NCI-H1436 (cell line): ENCODE measurements around the gene PCSK7.
"Not testable (repeated sequence)": the region's sequence is repeated elsewhere in the genome, so short reads cannot be mapped to it uniquely, and the experiment has no call there.

Source experiments
- DNase-seq: peaks from one replicate; lab custom pipeline; 2025; lab: John Stamatoyannopoulos, UW

Gene PCSK7

GRCh38 chr11:117231842-117232091, at the start of gene PCSK7:
Gene PCSK7 (minus strand): TSS chr11:117232073. CDS start chr11:117229844, 2,229 bp downstream.
- no peak for DNase-seq

GRCh38 chr11:117281159-117281558, 49.3 kb upstream of the PCSK7 start:
- no peak for DNase-seq

GRCh38 chr11:117279711-117280376, 48.0 kb upstream of the PCSK7 start:
- DNase-seq = no peak

- no peak for DNase-seq
Observed at GRCh38 chr11:117278347-117278746, 46.5 kb upstream of the PCSK7 start.

GRCh38 chr11:117273550-117274289, 41.8 kb upstream of the PCSK7 start:
- DNase-seq = no peak

GRCh38 chr11:117272175-117272574, 40.3 kb upstream of the PCSK7 start:
- not testable (repeated sequence) for DNase-seq

GRCh38 chr11:117271208-117271607, 39.3 kb upstream of the PCSK7 start:
- no peak for DNase-seq

- DNase-seq = no peak
Observed at GRCh38 chr11:117269856-117270255, 38.0 kb upstream of the PCSK7 start.

- DNase-seq = no peak
Observed at GRCh38 chr11:117265745-117266144, 33.9 kb upstream of the PCSK7 start.

- not testable (repeated sequence) for DNase-seq
Observed at GRCh38 chr11:117264624-117265323, 32.9 kb upstream of the PCSK7 start.

- DNase-seq = no peak
Observed at GRCh38 chr11:117259417-117259816, 27.5 kb upstream of the PCSK7 start.

GRCh38 chr11:117258576-117258975, 26.7 kb upstream of the PCSK7 start:
- no peak for DNase-seq

- DNase-seq = no peak
Observed at GRCh38 chr11:117256573-117256972, 24.7 kb upstream of the PCSK7 start.

- DNase-seq = no peak
Observed at GRCh38 chr11:117255966-117256365, 24.1 kb upstream of the PCSK7 start.

- DNase-seq = no peak
Observed at GRCh38 chr11:117251506-117251905, 19.6 kb upstream of the PCSK7 start.

GRCh38 chr11:117249571-117249970, 17.7 kb upstream of the PCSK7 start:
- DNase-seq = no peak

- DNase-seq = no peak
Observed at GRCh38 chr11:117248341-117248740, 16.5 kb upstream of the PCSK7 start.

GRCh38 chr11:117239295-117239694, 7.4 kb upstream of the PCSK7 start:
- DNase-seq = no peak

- DNase-seq = no peak
Observed at GRCh38 chr11:117238221-117238620, 6.3 kb upstream of the PCSK7 start.

- no peak for DNase-seq
Observed at GRCh38 chr11:117232911-117233409, 1.1 kb upstream of the PCSK7 start.

GRCh38 chr11:117232092-117232878, 412 bp upstream of the PCSK7 start, which contains the start of gene RNF214:
Gene RNF214 (plus strand): TSS chr11:117232671. CDS start chr11:117234273, 1,602 bp downstream.
- peak; percentile 67 for DNase-seq
